HG03097 (cell line): ENCODE results near the gene PLCL1.

Experiments
- ATAC-seq: cut with Tn5 transposase; IDR thresholded peaks from one replicate; pipeline ENCODE4 v1.9.1; 2021; ENCODE audit not compliant: unreplicated experiment, low FRiP score

PLCL1 gene

GRCh38 chr2:198040835-198041234 is 236.4 kb downstream of the PLCL1 start:
- no peak for ATAC-seq

- ATAC-seq: no peak
These were observed 237.8 kb downstream of the PLCL1 start for GRCh38 chr2:198042189-198042588.

GRCh38 chr2:198044777-198045176 is 240.4 kb downstream of the PLCL1 start:
- ATAC-seq: no peak

- no peak for ATAC-seq
These were observed 240.8 kb downstream of the PLCL1 start for GRCh38 chr2:198045227-198045626.

GRCh38 chr2:198052741-198053140 is 248.3 kb downstream of the PLCL1 start:
- no peak for ATAC-seq

- no peak for ATAC-seq
These were observed 248.8 kb downstream of the PLCL1 start for GRCh38 chr2:198053148-198053547.

- ATAC-seq: no peak
These were observed 249.4 kb downstream of the PLCL1 start for GRCh38 chr2:198053776-198054175.

GRCh38 chr2:198054299-198054698 is 249.9 kb downstream of the PLCL1 start:
- ATAC-seq: no peak

- ATAC-seq: no peak
These were observed 251.3 kb downstream of the PLCL1 start for GRCh38 chr2:198055716-198056115.

GRCh38 chr2:198056836-198057235 is 252.4 kb downstream of the PLCL1 start:
- no peak for ATAC-seq

GRCh38 chr2:198059800-198060199 is 255.4 kb downstream of the PLCL1 start:
- no peak for ATAC-seq

- no peak for ATAC-seq
These were observed 255.9 kb downstream of the PLCL1 start for GRCh38 chr2:198060277-198060676.

GRCh38 chr2:198062826-198063225 is 258.4 kb downstream of the PLCL1 start:
- no peak for ATAC-seq

- ATAC-seq: no peak
These were observed 258.8 kb downstream of the PLCL1 start for GRCh38 chr2:198063242-198063641.

- no peak for ATAC-seq
These were observed 260.9 kb downstream of the PLCL1 start for GRCh38 chr2:198065322-198065721.

GRCh38 chr2:198066597-198066996 is 262.2 kb downstream of the PLCL1 start:
- ATAC-seq: no peak

GRCh38 chr2:198072655-198073054 is 268.3 kb downstream of the PLCL1 start:
- no peak for ATAC-seq

GRCh38 chr2:198073253-198073652 is 268.9 kb downstream of the PLCL1 start:
- ATAC-seq: no peak

- ATAC-seq: no peak
These were observed 273.1 kb downstream of the PLCL1 start for GRCh38 chr2:198077477-198077876.

- ATAC-seq: no peak
These were observed 276.7 kb downstream of the PLCL1 start for GRCh38 chr2:198080879-198081765.

- no peak for ATAC-seq
These were observed 279.8 kb downstream of the PLCL1 start for GRCh38 chr2:198084156-198084555.

GRCh38 chr2:198096002-198096401 is 291.6 kb downstream of the PLCL1 start:
- ATAC-seq: no peak
